ENCODE data around the gene SERTAD4. TPM values are rescaled to one million over a fixed set of nuclear protein-coding genes. Genes with fewer than 3 reads are reported as not detected.
A peak's percentile ranks its signal among the peaks of the same experiment; 100 is the strongest.
"Not testable (repeated sequence)": the region's sequence is repeated elsewhere in the genome, so short reads cannot be mapped to it uniquely, and the experiment has no call there.

The SERTAD4 gene
- total RNA-seq, 4 donors from 2014 or later, result 0.60 to 6.7 (median 2.0) TPM

GRCh38 chr1:210262897-210263272 is 30.3 kb downstream of the SERTAD4 start:
- TF ChIP-seq POLR2A (IDR thresholded peaks at IDR 0.05) (no peak), POLR2AphosphoS5 (IDR thresholded peaks at IDR 0.05) (no peak), EP300 (IDR thresholded peaks at IDR 0.05; ENCODE audit: low read depth) (no peak)
- TF ChIP-seq, protein P1, sequence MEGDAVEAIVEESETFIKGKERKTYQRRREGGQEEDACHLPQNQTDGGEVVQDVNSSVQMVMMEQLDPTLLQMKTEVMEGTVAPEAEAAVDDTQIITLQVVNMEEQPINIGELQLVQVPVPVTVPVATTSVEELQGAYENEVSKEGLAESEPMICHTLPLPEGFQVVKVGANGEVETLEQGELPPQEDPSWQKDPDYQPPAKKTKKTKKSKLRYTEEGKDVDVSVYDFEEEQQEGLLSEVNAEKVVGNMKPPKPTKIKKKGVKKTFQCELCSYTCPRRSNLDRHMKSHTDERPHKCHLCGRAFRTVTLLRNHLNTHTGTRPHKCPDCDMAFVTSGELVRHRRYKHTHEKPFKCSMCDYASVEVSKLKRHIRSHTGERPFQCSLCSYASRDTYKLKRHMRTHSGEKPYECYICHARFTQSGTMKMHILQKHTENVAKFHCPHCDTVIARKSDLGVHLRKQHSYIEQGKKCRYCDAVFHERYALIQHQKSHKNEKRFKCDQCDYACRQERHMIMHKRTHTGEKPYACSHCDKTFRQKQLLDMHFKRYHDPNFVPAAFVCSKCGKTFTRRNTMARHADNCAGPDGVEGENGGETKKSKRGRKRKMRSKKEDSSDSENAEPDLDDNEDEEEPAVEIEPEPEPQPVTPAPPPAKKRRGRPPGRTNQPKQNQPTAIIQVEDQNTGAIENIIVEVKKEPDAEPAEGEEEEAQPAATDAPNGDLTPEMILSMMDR (IDR thresholded peaks at IDR 0.05), result no peak
- whole genome bisulfite sequencing, 2 donors (ENCODE audit: low coverage in 1 of 2), result 45 to 47% methylated on average over 3 to 4 of the region's 4 CpGs
- no peak overlapping the region for H3K4me3 ChIP-seq
- H3K27ac ChIP-seq, result peak overlapping the region; percentile 31 to 79 (median 56)
- H3K4me1 ChIP-seq, result peaks cover 4 to 16% (median 6%) of the 10 kb centered on the region in 4 donors
- H3K27me3 ChIP-seq, result no peaks in the 10 kb centered on the region
- intact Hi-C loops (cut with DNase I; ENCODE audit: low total_unique reads) (no loop called here), in situ Hi-C loops (cut with MboI; ENCODE audit: low pct_ligation_motif_present in 1 of 4, low pct_unique_long_range_greater_than_20kb in 1 of 4, low sequenced_read_pairs in 3 of 4) (no loop called here)
- DNase-seq, result no peak
- H3K36me3 ChIP-seq, result no peaks in the 10 kb centered on the region
- no peaks in the 10 kb centered on the region for H3K9me3 ChIP-seq

DNA sequence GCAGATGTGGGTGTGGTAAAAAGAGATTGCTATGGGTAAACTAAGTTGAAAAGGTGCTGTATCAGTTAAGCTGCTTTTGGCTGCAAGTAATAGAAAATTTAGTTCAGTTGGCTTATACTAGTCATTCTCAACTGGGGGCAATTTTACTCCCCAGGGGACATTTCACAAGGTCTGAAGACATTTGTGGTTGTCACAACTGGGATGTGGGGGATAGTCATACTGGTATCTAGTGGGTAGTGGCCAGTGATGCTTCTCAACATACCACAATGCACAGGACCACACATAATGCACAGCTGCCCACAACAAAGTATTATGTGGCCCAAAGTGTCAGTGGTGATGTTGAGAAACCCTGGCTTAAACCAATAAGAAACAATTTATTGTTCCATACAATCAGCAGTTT is 31.4 kb downstream of the SERTAD4 start:
- intact Hi-C loops (cut with DNase I; ENCODE audit: low total_unique reads), result no loop called here
- TF ChIP-seq POLR2AphosphoS5 (IDR thresholded peaks at IDR 0.05) (no peak), EP300 (IDR thresholded peaks at IDR 0.05; ENCODE audit: low read depth) (no peak), POLR2A (IDR thresholded peaks at IDR 0.05) (no peak)
- TF ChIP-seq, protein P1 (IDR thresholded peaks at IDR 0.05), result no peak
- in situ Hi-C loops (cut with MboI; ENCODE audit: low pct_ligation_motif_present in 1 of 4, low pct_unique_long_range_greater_than_20kb in 1 of 4, low sequenced_read_pairs in 3 of 4), result no loop called here

GRCh38 chr1:210264496-210265380 is 32.1 kb downstream of the SERTAD4 start:
- H3K4me1 ChIP-seq, result peaks cover 4 to 16% (median 6%) of the 10 kb centered on the region in 4 donors
- DNase-seq, result no peak
- intact Hi-C loops (cut with DNase I; ENCODE audit: low total_unique reads) (no loop called here), in situ Hi-C loops (cut with MboI; ENCODE audit: low pct_ligation_motif_present in 1 of 4, low pct_unique_long_range_greater_than_20kb in 1 of 4, low sequenced_read_pairs in 3 of 4) (no loop called here)
- TF ChIP-seq, protein P1 (IDR thresholded peaks at IDR 0.05), result peak in 2 of 5 experiments; percentile 6 to 13
- no peak for TF ChIP-seq POLR2AphosphoS5 (IDR thresholded peaks at IDR 0.05)
- no peaks in the 10 kb centered on the region for H3K36me3 ChIP-seq
- no peak overlapping the region for H3K4me3 ChIP-seq
- H3K27me3 ChIP-seq, result no peaks in the 10 kb centered on the region
- H3K27ac ChIP-seq, result no peak overlapping the region
- no peaks in the 10 kb centered on the region for H3K9me3 ChIP-seq
- 72 to 86% methylated on average over 9 of the region's 9 CpGs for WGBS, 2 donors (ENCODE audit: low coverage in 1 of 2)

More for the DNA sequence above, 31.4 kb downstream of the SERTAD4 start:
- peaks cover 4 to 16% (median 6%) of the 10 kb centered on the region in 4 donors for H3K4me1 ChIP-seq
- no peaks in the 10 kb centered on the region for H3K27me3 ChIP-seq
- no peak for DNase-seq
- H3K4me3 ChIP-seq, result no peak overlapping the region
- H3K27ac ChIP-seq, result no peak overlapping the region
- H3K36me3 ChIP-seq, result no peaks in the 10 kb centered on the region
- H3K9me3 ChIP-seq, result no peaks in the 10 kb centered on the region

- H3K9me3 ChIP-seq; H3K27ac ChIP-seq; H3K36me3 ChIP-seq; DNase-seq; intact Hi-C loops (cut with DNase I; ENCODE audit: low total_unique reads); in situ Hi-C loops (cut with MboI; ENCODE audit: low pct_ligation_motif_present in 1 of 4, low pct_unique_long_range_greater_than_20kb in 1 of 4, low sequenced_read_pairs in 3 of 4); H3K27me3 ChIP-seq; H3K4me3 ChIP-seq: not testable (repeated sequence)
- H3K4me1 ChIP-seq, result peaks cover 4 to 16% (median 6%) of the 10 kb centered on the region in 4 donors
- 20 to 40% methylated on average over 1 to 4 of the region's 4 CpGs for WGBS, 2 donors (ENCODE audit: low coverage in 1 of 2)
Observed at GRCh38 chr1:210265392-210265955, 32.9 kb downstream of the SERTAD4 start.
